Measurements from ENCODE around the gene TYR. TPM values are rescaled to one million over a fixed set of nuclear protein-coding genes. Genes with fewer than 3 reads are reported as not detected.
"Not testable (repeated sequence)": the region's sequence is repeated elsewhere in the genome, so short reads cannot be mapped to it uniquely, and the experiment has no call there.

TYR gene
- total and polyA plus RNA-seq, 2 donors (not counting 1 experiment from before 2014, with no cell fraction given): not detected

DNA sequence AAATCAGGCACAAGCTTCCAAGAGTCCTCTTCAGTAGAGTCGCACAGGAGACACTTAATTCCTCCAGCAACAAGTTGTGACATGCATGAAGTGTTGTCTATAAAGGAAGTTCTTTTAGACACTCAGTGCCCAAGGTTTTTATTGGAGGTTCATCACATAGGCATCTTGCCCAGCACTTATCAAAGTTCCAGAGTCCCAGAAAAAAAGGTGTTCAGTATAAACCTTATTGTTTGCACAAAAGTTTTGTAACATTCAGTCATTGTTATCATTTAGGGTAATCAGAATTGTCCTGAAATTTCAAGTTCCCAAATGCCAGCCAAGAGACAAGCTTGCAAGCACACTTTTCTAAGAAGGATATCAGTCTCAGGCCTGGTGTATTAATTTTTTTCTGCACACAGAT, 130.6 kb downstream of the TYR start:
- H3K4me1 ChIP-seq (ENCODE audit: control insufficient read depth in 2 of 2, insufficient read depth in 2 of 2, low read length in 2 of 2); intact Hi-C loops (cut with micrococcal nuclease); H3K4me2 ChIP-seq (replicated peaks; ENCODE audit: low read depth, low read length, poor library complexity, severe bottlenecking); CTCF ChIA-PET; H3K36me3 ChIP-seq (replicated peaks in 1 of 2; ENCODE audit: control extremely low read depth in 1 of 2, control insufficient read depth in 1 of 2, extremely low read depth in 1 of 2, insufficient read depth in 2 of 2, low read length in 1 of 2); H3K27ac ChIP-seq (ENCODE audit: low read length in 2 of 2); H3K9me3 ChIP-seq (ENCODE audit: control extremely low read depth in 1 of 3, control insufficient read depth in 2 of 3, insufficient read depth in 1 of 3, low read length in 2 of 3); H3K4me3 ChIP-seq (ENCODE audit: control extremely low read depth in 1 of 5, extremely low read depth in 1 of 5, insufficient read depth in 1 of 5, low read depth in 2 of 5, low read length in 4 of 5); H3K27me3 Mint-ChIP-seq; POLR2A ChIA-PET; H3K9ac ChIP-seq (ENCODE audit: low read length); H3K27ac Mint-ChIP-seq; ATAC-seq (ENCODE audit: low read depth); H3K79me2 ChIP-seq (ENCODE audit: control insufficient read depth, insufficient read depth, low read length); H4K20me1 ChIP-seq (ENCODE audit: control insufficient read depth, insufficient read depth, low read length, poor library complexity, severe bottlenecking); H3K27me3 ChIP-seq (replicated peaks in 1 of 4; ENCODE audit: control extremely low read depth in 1 of 4, control insufficient read depth in 3 of 4, insufficient read depth in 4 of 4, low read length in 3 of 4); H3K4me3 Mint-ChIP-seq; H3K4me1 Mint-ChIP-seq; H2AFZ ChIP-seq (ENCODE audit: insufficient read depth, low read depth, low read length, poor library complexity, severe bottlenecking); H3K9me3 Mint-ChIP-seq (ENCODE audit: insufficient read depth); DNase-seq: not testable (repeated sequence)
- no CpG with 5 or more reads among the region's 1 CpG for WGBS (ENCODE audit: insufficient coverage)

DNA sequence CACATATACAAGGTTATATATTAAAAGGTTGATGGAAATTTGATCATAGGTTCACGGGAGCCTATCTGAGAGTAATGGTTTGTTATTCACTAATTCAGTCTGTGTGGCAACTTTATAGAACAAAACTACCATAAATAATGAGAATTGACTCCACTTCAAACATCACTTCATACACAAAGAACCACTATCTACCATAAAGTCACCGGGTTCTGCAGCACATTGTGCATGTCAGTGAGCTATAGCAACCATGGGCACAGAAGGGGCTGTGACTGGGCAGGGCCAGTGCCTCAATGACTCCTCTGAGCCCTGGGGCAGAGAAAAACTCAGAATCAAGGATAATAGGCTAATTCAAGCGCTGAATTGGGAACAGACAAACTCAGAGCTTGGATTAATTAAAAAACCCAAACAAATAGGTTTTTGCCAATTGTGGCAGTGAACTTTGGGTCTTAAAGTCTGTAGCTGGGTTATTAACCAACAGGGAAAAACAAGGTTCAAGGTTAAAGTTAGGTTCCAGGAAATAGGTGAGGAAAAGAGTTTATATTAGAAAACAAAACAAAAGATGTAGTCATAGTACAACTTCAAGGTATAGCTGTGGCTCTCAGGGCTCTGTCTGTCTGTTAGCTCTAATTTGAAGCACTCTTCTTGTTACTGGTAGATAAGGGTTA, 131.8 kb downstream of the TYR start:
- H3K9me3 ChIP-seq (ENCODE audit: control extremely low read depth in 1 of 3, control insufficient read depth in 2 of 3, insufficient read depth in 1 of 3, low read length in 2 of 3); H3K9ac ChIP-seq (ENCODE audit: low read length); H3K4me3 Mint-ChIP-seq; H3K4me1 Mint-ChIP-seq; CTCF ChIA-PET; H3K36me3 ChIP-seq (replicated peaks in 1 of 2; ENCODE audit: control extremely low read depth in 1 of 2, control insufficient read depth in 1 of 2, extremely low read depth in 1 of 2, insufficient read depth in 2 of 2, low read length in 1 of 2); H4K20me1 ChIP-seq (ENCODE audit: control insufficient read depth, insufficient read depth, low read length, poor library complexity, severe bottlenecking); H3K27ac Mint-ChIP-seq; H3K4me2 ChIP-seq (replicated peaks; ENCODE audit: low read depth, low read length, poor library complexity, severe bottlenecking); H2AFZ ChIP-seq (ENCODE audit: insufficient read depth, low read depth, low read length, poor library complexity, severe bottlenecking); H3K4me1 ChIP-seq (ENCODE audit: control insufficient read depth in 2 of 2, insufficient read depth in 2 of 2, low read length in 2 of 2); intact Hi-C loops (cut with micrococcal nuclease); POLR2A ChIA-PET; H3K27me3 ChIP-seq (replicated peaks in 1 of 4; ENCODE audit: control extremely low read depth in 1 of 4, control insufficient read depth in 3 of 4, insufficient read depth in 4 of 4, low read length in 3 of 4); H3K79me2 ChIP-seq (ENCODE audit: control insufficient read depth, insufficient read depth, low read length); H3K4me3 ChIP-seq (ENCODE audit: control extremely low read depth in 1 of 5, extremely low read depth in 1 of 5, insufficient read depth in 1 of 5, low read depth in 2 of 5, low read length in 4 of 5); H3K9me3 Mint-ChIP-seq (ENCODE audit: insufficient read depth); H3K27me3 Mint-ChIP-seq; ATAC-seq (ENCODE audit: low read depth); H3K27ac ChIP-seq (ENCODE audit: low read length in 2 of 2); DNase-seq: not testable (repeated sequence)
- WGBS (ENCODE audit: insufficient coverage): 100% methylated on average over 1 of the region's 3 CpGs

DNA sequence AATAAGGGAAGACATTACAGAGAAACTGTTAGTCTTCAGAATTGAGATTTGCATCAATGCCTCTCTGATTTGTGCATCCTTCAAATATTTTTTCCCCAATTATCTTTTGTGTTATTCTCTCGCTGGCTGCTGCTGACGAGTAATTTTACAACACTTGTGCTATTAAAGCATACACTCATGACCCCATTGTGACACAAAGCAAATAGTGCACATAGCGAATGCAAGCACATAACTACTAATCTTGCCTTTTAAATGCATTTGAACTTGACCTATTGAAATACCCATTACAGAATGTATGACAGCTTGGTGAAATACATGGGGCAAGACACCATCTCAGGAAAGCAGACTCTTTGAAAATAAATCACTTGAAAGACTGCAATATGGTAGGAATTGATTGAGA, 132.9 kb downstream of the TYR start:
- H3K27ac ChIP-seq (ENCODE audit: low read length in 2 of 2); H3K9me3 Mint-ChIP-seq (ENCODE audit: insufficient read depth); H3K4me2 ChIP-seq (replicated peaks; ENCODE audit: low read depth, low read length, poor library complexity, severe bottlenecking); H3K79me2 ChIP-seq (ENCODE audit: control insufficient read depth, insufficient read depth, low read length); POLR2A ChIA-PET; H3K4me1 Mint-ChIP-seq; H3K9ac ChIP-seq (ENCODE audit: low read length); CTCF ChIA-PET; H3K27me3 Mint-ChIP-seq; H3K27me3 ChIP-seq (replicated peaks in 1 of 4; ENCODE audit: control extremely low read depth in 1 of 4, control insufficient read depth in 3 of 4, insufficient read depth in 4 of 4, low read length in 3 of 4); H3K36me3 ChIP-seq (replicated peaks in 1 of 2; ENCODE audit: control extremely low read depth in 1 of 2, control insufficient read depth in 1 of 2, extremely low read depth in 1 of 2, insufficient read depth in 2 of 2, low read length in 1 of 2); H3K4me3 Mint-ChIP-seq; H3K4me3 ChIP-seq (ENCODE audit: control extremely low read depth in 1 of 5, extremely low read depth in 1 of 5, insufficient read depth in 1 of 5, low read depth in 2 of 5, low read length in 4 of 5); H3K4me1 ChIP-seq (ENCODE audit: control insufficient read depth in 2 of 2, insufficient read depth in 2 of 2, low read length in 2 of 2); H4K20me1 ChIP-seq (ENCODE audit: control insufficient read depth, insufficient read depth, low read length, poor library complexity, severe bottlenecking); intact Hi-C loops (cut with micrococcal nuclease); H3K27ac Mint-ChIP-seq; H2AFZ ChIP-seq (ENCODE audit: insufficient read depth, low read depth, low read length, poor library complexity, severe bottlenecking); ATAC-seq (ENCODE audit: low read depth); H3K9me3 ChIP-seq (ENCODE audit: control extremely low read depth in 1 of 3, control insufficient read depth in 2 of 3, insufficient read depth in 1 of 3, low read length in 2 of 3); DNase-seq: not testable (repeated sequence)
- WGBS (ENCODE audit: insufficient coverage): no CpG with 5 or more reads among the region's 3 CpGs
